CD4-positive, alpha-beta T cell treated with Interleukin-15 for 4 hours (primary cell): ENCODE measurements around the gene LTB4R.
A peak's percentile ranks its signal among the peaks of the same experiment; 100 is the strongest.
"Not testable (repeated sequence)": the region's sequence is repeated elsewhere in the genome, so short reads cannot be mapped to it uniquely, and the experiment has no call there.

Source experiments
- DNase-seq: peaks from one replicate; pipeline ENCODE4 v3.0.0-alpha.2; 2020; ENCODE audit warnings: low spot score

LTB4R gene

GRCh38 chr14:24343795-24344660, 32.7 kb downstream of the LTB4R start:
- DNase-seq = no peak

DNA sequence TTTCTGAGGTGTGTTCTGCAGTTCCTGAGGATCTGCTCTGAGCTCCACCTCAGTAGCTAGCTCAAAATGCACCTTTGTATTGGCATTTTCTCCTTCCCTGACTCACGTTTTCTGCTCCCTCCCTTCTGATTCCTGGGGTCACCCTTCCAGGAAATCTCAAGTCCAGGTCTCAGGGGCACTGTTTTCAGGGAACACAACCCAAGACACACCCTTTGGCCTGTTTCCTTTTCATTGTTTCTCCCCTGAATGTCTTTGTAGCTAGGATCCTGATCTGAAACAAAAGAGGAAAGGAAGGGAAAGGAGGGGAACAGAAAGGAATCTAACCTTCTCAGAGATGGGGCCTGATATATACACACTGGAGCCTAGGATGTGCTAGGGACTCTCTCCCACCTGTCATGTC, 35.8 kb downstream of the LTB4R start:
- no peak for DNase-seq

GRCh38 chr14:24348186-24348585, 36.9 kb downstream of the LTB4R start:
- no peak for DNase-seq

DNA sequence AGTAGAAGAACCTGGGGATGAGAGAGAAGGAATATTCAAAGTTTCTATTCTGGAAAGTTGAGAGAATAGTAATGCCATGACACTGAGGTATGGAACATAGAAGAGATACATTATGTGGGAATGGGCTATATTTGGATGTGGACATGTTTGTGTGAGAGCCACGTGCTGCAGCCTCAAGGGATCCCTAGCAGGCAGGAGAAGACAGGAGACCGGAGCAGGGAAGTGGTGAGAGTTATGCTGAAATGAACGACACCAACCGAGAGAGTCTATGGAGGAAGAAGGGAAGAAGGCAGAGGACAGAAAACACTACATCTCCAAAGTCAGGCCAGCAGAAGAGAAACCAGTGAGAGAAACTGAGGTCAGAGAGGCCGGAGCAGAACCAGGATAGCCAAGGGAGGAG, 38.4 kb downstream of the LTB4R start:
- no peak for DNase-seq

DNA sequence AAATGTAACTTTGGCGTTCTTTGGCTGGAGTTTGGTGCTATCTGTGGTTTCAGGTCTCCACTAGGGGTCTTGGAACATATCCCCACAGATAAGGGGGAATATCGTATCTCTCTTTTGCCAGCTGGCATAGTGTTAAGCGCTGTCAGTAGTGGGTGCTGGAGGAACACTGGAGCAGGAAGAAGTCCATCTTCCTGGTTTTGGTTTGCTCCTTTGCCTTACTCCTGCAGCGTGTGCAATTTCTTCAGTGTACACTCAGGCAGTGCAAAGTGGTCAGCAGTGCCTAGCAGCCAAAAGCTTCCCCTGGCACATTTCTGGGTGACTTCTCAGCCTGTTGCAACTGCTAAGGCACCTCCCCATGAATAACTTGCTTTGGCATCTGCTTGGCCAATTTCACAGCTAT, 40.2 kb downstream of the LTB4R start:
- no peak for DNase-seq

DNA sequence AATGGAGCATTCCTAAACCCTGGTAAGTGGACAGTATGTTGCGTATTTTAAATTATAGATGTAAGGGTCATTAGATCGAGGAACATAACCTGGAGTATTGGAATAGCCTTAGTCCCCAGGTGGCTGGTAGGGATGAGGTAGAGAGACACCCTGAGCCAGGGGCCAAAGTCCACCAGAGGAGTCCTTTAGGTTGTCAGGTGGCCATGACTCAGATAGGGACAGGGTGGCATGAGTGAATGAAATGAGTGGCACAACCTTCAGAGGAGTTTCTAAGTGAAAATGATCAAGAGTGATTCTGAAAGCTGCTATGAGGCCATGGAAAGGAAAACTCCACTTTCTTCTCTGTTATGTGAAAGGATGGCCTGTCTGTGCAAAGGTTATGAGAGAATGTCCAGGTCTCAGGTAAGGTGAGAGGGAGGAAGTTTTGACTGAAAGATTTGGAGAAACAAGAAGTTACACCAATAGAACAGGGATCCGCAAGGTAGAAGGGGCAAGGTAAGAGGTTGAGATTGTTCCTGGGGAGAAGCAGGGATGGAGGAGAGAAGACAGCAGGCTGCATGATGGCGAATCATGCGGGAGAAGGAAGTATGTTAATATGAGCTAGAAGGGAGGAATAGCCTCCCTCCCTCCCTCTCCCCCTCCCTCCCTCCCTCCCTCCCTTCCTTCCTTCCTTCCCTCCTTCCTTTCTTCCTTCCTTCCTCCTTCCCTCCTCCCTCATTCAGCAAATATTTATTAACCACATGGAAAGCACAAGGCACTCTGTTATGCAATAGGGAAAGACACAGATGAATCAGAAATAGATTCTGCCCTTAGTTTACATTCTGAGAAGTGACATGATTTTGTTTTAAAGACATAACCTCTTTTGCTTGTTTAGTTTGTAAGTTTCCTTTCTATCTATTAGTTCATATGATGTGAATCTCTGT, 42.5 kb downstream of the LTB4R start:
- DNase-seq = no peak

- DNase-seq = not testable (repeated sequence)
Measured at GRCh38 chr14:24354482-24354825, 43.2 kb downstream of the LTB4R start.

GRCh38 chr14:24355009-24355408, 43.7 kb downstream of the LTB4R start:
- DNase-seq = no peak

GRCh38 chr14:24356208-24356607, 44.9 kb downstream of the LTB4R start:
- no peak for DNase-seq

DNA sequence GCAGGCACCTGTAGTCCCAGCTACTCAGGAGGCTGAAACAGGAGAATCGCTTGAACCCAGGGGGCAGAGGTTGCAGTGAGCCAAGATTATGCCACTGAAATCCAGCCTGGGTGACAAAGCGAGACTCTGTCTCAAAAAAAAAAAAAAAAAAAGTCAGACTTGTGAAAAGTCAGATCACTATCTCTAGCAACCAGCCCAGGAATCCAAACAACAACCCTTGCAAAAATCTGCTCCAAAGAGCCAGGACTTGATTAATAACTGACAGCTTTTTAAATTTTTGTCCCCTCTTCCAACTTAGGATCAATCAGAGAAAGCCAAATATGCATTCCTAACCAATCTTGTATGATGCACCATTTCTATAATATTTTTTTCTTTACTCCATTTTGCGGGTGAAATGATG, 49.0 kb downstream of the LTB4R start:
- DNase-seq = no peak

DNA sequence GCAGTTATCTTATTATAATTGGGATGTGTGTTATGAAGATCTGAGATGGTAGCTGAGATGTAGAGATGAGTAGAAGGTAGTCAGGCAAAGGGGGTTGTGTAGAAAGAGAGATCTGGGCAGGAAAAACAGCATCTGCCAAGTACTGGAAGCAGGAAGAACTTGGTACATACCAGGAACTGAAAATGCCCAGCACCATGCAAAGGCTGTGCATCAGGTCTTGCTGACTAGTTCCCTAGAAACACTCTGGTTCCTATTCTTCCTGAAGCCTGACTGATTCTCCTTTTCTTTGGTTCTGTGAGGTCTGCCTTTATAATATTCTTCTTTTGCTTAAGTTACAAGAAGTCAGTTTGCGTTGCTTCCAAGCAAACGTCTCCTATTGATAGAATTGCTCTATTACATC, 50.0 kb downstream of the LTB4R start:
- DNase-seq = no peak

DNA sequence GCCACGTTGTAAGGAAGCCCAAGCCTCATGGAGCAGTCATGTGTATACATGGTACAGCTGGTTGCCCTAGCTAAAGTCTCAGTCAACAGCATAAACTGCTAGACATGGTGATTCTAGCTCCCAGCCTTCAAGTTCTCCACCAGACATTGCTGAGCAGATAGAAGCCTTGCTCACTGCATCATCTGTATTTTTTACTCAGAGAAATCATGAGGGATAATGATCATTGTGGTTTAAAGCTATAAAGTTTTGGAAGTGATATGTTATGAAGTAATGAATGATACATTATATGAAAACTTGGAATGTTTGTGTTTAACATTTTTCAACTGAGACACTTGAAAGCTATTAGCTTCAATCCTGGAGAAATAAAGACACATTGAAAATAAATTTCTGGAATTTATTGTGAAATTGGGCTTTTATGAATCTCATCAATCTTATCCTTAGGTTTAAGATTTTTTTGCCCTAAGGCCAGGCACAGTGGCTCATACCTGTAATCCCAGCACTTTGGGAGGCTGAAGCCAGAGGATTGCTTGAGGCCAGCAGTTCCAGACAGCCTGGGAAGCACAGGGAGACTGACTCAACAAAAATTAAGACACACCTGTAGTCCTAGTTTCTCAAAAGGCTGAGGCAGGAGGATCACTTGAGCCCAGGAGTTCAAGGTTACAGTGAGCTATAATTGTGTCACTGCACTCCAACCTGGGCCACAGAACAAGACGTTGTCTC, 51.1 kb downstream of the LTB4R start:
- no peak for DNase-seq

DNA sequence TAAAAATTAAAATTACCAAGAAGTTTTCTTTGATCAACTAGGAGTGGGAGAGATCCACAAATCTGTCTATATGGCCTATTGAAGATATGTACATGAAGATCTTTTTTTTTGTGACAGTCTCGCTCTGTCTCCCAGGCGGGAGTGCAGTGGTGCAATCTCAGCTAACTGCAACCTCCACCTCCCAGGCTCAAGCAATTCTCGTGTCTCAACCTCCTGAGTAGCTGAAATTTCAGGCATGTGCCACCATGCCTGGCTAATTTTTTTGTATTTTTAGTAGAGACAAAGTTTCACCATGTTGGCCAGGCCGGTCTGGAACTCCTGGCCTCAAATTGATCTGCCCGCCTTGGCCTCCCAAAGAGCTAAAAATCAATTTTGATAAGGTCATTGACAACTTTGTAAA, 52.1 kb downstream of the LTB4R start:
- no peak for DNase-seq

DNA sequence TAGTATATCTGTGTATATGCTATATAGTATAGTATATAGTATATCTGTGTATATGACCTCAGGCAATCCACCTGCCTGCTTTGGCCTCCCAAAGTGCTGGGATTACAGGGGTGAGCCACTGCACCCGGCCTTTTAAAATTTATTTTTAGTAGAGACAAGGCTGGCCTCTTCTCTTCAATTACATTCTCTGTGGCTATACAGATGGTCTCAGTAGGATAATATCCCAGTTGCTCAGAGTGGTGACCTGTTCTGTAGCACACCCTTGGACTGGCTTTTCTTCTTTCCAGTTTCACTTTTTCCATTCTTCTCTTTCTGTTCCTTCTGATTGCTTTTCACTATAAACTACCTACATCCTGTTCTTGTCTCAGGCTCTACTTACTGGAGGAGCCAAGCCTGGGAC, 53.5 kb downstream of the LTB4R start:
- DNase-seq = no peak

- DNase-seq = peak; percentile 69
Measured at GRCh38 chr14:24365600-24366412, 54.5 kb downstream of the LTB4R start.

DNA sequence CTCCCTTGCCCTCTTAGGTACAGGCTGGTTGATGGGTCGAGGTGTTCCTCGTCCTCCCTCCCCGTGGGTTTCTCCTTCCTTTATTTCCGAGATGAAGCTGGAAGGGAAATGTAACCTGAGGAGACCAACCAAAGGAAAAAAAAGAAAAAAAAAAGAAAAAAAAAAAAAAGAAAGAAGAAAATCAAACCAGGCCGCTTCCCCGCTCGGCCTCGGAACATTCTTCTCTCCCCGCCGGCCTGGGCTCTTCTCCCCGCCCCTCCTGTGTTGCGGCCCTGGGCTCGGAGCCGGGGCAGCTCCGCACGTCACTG, 55.1 kb downstream of the LTB4R start:
- DNase-seq = no peak

GRCh38 chr14:24366721-24367513, 55.6 kb downstream of the LTB4R start:
- DNase-seq = no peak
